Natural killer cell (primary cell): ENCODE results near the gene RIMS3. TPM values are rescaled to one million over a fixed set of nuclear protein-coding genes. Genes with fewer than 3 reads are reported as not detected.

ENCODE experiments used
- ATAC-seq, 3 donors: fragments of 150-1000 bp in 2 of 3; fragments of 200-7000 bp in 1 of 3; cut with Tn5 transposase; 1 replicate in 1 of 3; 2 replicates in 2 of 3; pipeline ENCODE4 v1.10.0; 2021; ENCODE audit warnings: mild to moderate bottlenecking in 2 of 3, moderate library complexity in 2 of 3
- DNase-seq, 2 donors: peaks; one replicate each; pipeline versions ENCODE4 v3.0.0 to v3.0.0-alpha.2; 2013 to 2021; ENCODE audit warnings: mixed read lengths in 1 of 2
- H3K27ac ChIP-seq: one replicate; pipeline ENCODE4 v1.5.1; 2013; ENCODE audit warnings: mild to moderate bottlenecking, low read length
- H3K27me3 ChIP-seq: one replicate; pipeline ENCODE4 v1.6.1; 2013; ENCODE audit warnings: low read length; ENCODE audit not compliant: control insufficient read depth, insufficient read depth
- H3K36me3 ChIP-seq: one replicate; pipeline ENCODE4 v1.6.1; 2013; ENCODE audit warnings: low read length; ENCODE audit not compliant: control insufficient read depth, insufficient read depth
- H3K4me1 ChIP-seq: one replicate; pipeline ENCODE4 v1.6.1; 2013; ENCODE audit warnings: low read length; ENCODE audit not compliant: control insufficient read depth, insufficient read depth
- H3K4me3 ChIP-seq: one replicate; pipeline ENCODE4 v1.5.1; 2013; ENCODE audit warnings: low read length
- H3K9me3 ChIP-seq: one replicate; pipeline ENCODE4 v1.6.1; 2013; ENCODE audit warnings: low read length; ENCODE audit not compliant: control insufficient read depth, insufficient read depth
- H3K27ac Mint-ChIP-seq, 2 donors: one replicate each; pipeline ENCODE4 v1.8.0; 2022; ENCODE audit warnings: mild to moderate bottlenecking in 2 of 2, mixed read lengths in 2 of 2, moderate library complexity in 1 of 2
- H3K27me3 Mint-ChIP-seq, 2 donors: one replicate each; pipeline ENCODE4 v1.8.0; 2022; ENCODE audit warnings: low read depth in 2 of 2, mixed read lengths in 2 of 2
- H3K36me3 Mint-ChIP-seq: one replicate; pipeline ENCODE4 v1.8.0; 2022; ENCODE audit warnings: mixed read lengths
- H3K4me1 Mint-ChIP-seq, 2 donors: one replicate each; pipeline ENCODE4 v1.8.0; 2022; ENCODE audit warnings: mixed read lengths in 2 of 2
- H3K4me3 Mint-ChIP-seq: one replicate; pipeline ENCODE4 v1.8.0; 2022; ENCODE audit warnings: mild to moderate bottlenecking, moderate library complexity, mixed read lengths
- H3K9me3 Mint-ChIP-seq, 2 donors: one replicate each; pipeline ENCODE4 v1.8.0; 2022; ENCODE audit warnings: mixed read lengths in 2 of 2
- CTCF ChIP-seq: fragments of 200-600 bp; IDR thresholded peaks from one replicate; pipeline ENCODE4 v1.8.0; 2022; ENCODE audit warnings: antibody characterized with exemption
- WGBS: methylation state at CpG from one replicate; pipeline ENCODE4 v1.1.7; 2013; ENCODE audit warnings: missing lambda C conversion rate; ENCODE audit not compliant: insufficient coverage; 5-methylcytosine and 5-hydroxymethylcytosine counted together
- intact Hi-C: fragments of 100-400 bp; cut with micrococcal nuclease; formaldehyde crosslinking; loops from one replicate; pipeline ENCODE4 v1.14.2; 2022
- total RNA-seq, 4 donors: library from RNA; stranded (reverse); fragments of 120-200 nt in 1 of 4; gene quantifications; one replicate each; pipeline versions ENCODE4 v1.2.3 to v1.2.4, GENCODE V29; 2013 to 2022

RIMS3 gene
- total RNA-seq, 3 donors from 2014 or later (not counting 1 experiment from before 2014, with no cell fraction given) = 0.56 to 2.1 (median 1.1) TPM

GRCh38 chr1:40699787-40700186, 34.3 kb upstream of the RIMS3 start:
- Histone ChIP-seq H3K4me1 (peaks cover 16% of the 10 kb centered on the region), H3K4me3 (no peak overlapping the region), H3K27me3 (no peaks in the 10 kb centered on the region), H3K36me3 (no peaks in the 10 kb centered on the region), H3K9me3 (no peaks in the 10 kb centered on the region), H3K27ac (peak overlapping the region; percentile 3)
- Mint-ChIP-seq H3K9me3 (no peaks in the 10 kb centered on the region), H3K27ac (peak overlapping the region in 1 of 2 donors; percentile 15), H3K36me3 (no peaks in the 10 kb centered on the region), H3K4me1 (peaks cover 37 to 45% of the 10 kb centered on the region in 2 donors), H3K27me3 (no peaks in the 10 kb centered on the region), H3K4me3 (no peak overlapping the region)
- intact Hi-C loops = no loop called here
- 70% methylated on average over 6 of the region's 6 CpGs for WGBS
- DNase-seq (no peak), ATAC-seq (no peak)
- no peak for TF ChIP-seq CTCF

GRCh38 chr1:40697436-40697835, 32.0 kb upstream of the RIMS3 start:
- WGBS = 80% methylated on average over 4 of the region's 5 CpGs
- Histone ChIP-seq H3K4me1 (peaks cover 21% of the 10 kb centered on the region), H3K27ac (no peak overlapping the region), H3K9me3 (no peaks in the 10 kb centered on the region), H3K36me3 (no peaks in the 10 kb centered on the region), H3K27me3 (no peaks in the 10 kb centered on the region), H3K4me3 (no peak overlapping the region)
- ATAC-seq (no peak), DNase-seq (no peak)
- Mint-ChIP-seq H3K36me3 (no peaks in the 10 kb centered on the region), H3K27me3 (no peaks in the 10 kb centered on the region), H3K9me3 (no peaks in the 10 kb centered on the region), H3K27ac (peak overlapping the region; percentile 45 to 52), H3K4me1 (peaks cover 52 to 59% of the 10 kb centered on the region in 2 donors), H3K4me3 (no peak overlapping the region)
- intact Hi-C loops = no loop called here
- TF ChIP-seq CTCF = no peak

DNA sequence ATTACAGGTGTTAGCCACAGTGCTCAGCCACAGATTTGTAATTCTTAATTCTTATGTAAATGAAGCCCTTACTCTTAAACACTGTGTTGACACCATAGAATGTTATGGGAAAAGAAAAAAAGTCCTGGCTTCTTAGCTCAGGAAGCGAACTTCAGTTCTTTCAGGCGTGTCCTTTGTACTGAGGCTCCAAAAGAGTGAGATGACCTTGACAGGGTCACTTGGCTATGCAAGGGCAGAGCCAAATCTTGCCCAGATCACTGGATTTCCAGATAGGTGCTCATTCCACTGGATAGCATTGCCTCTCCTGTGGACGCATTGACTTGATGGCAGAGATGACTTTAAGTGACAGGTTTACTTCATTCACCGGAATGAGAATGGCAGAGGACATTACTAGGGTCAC, 30.8 kb upstream of the RIMS3 start:
- Mint-ChIP-seq H3K27ac (no peak overlapping the region), H3K36me3 (no peaks in the 10 kb centered on the region), H3K9me3 (no peaks in the 10 kb centered on the region), H3K4me1 (peaks cover 59 to 63% of the 10 kb centered on the region in 2 donors), H3K4me3 (no peak overlapping the region), H3K27me3 (no peaks in the 10 kb centered on the region)
- DNase-seq = no peak
- no peak overlapping the region for H3K4me3 ChIP-seq
- no peak overlapping the region for H3K27ac ChIP-seq
- TF ChIP-seq CTCF = no peak
- H3K36me3 ChIP-seq = no peaks in the 10 kb centered on the region
- ATAC-seq = no peak
- 93% methylated on average over 4 of the region's 4 CpGs for WGBS
- H3K9me3 ChIP-seq = no peaks in the 10 kb centered on the region
- intact Hi-C loops = no loop called here
- peaks cover 24% of the 10 kb centered on the region for H3K4me1 ChIP-seq
- H3K27me3 ChIP-seq = no peaks in the 10 kb centered on the region

- H3K4me3 ChIP-seq = no peak overlapping the region
- no peaks in the 10 kb centered on the region for H3K27me3 Mint-ChIP-seq
- H3K4me1 Mint-ChIP-seq = peaks cover 70 to 76% of the 10 kb centered on the region in 2 donors
- H3K36me3 ChIP-seq = no peaks in the 10 kb centered on the region
- H3K36me3 Mint-ChIP-seq = no peaks in the 10 kb centered on the region
- no peaks in the 10 kb centered on the region for H3K9me3 ChIP-seq
- intact Hi-C loops = no loop called here
- no peaks in the 10 kb centered on the region for H3K9me3 Mint-ChIP-seq
- no peak for TF ChIP-seq CTCF
- peak overlapping the region; percentile 96 to 98 for H3K27ac Mint-ChIP-seq
- DNase-seq (peak in 1 of 2 donors; percentile 32), ATAC-seq (no peak)
- peak overlapping the region; percentile 38 for H3K4me3 Mint-ChIP-seq
- H3K27me3 ChIP-seq = no peaks in the 10 kb centered on the region
- H3K4me1 ChIP-seq = peaks cover 27% of the 10 kb centered on the region
- 44% methylated on average over 1 of the region's 2 CpGs for whole genome bisulfite sequencing
- H3K27ac ChIP-seq = peak overlapping the region; percentile 18
Measured at GRCh38 chr1:40694353-40694874, 28.9 kb upstream of the RIMS3 start.
